ENCODE measurements around the gene BUD23.

Gene BUD23

GRCh38 chr7:73685311-73685710, 1.9 kb downstream of the BUD23 start:
- no peak for TF ChIP-seq CTCF (IDR thresholded peaks at IDR 0.05; ENCODE audit: insufficient read depth, low read depth, low read length, missing control alignments)
- H3K4me3 ChIP-seq (ENCODE audit: low read depth, low read length) = no peak overlapping the region
- no peak for DNase-seq (ENCODE audit: low read depth)

GRCh38 chr7:73688288-73688687, 4.9 kb downstream of the BUD23 start:
- no peak overlapping the region for H3K4me3 ChIP-seq (ENCODE audit: low read depth, low read length)
- no peak for TF ChIP-seq CTCF (IDR thresholded peaks at IDR 0.05; ENCODE audit: insufficient read depth, low read depth, low read length, missing control alignments)
- no peak for DNase-seq (ENCODE audit: low read depth)

DNA sequence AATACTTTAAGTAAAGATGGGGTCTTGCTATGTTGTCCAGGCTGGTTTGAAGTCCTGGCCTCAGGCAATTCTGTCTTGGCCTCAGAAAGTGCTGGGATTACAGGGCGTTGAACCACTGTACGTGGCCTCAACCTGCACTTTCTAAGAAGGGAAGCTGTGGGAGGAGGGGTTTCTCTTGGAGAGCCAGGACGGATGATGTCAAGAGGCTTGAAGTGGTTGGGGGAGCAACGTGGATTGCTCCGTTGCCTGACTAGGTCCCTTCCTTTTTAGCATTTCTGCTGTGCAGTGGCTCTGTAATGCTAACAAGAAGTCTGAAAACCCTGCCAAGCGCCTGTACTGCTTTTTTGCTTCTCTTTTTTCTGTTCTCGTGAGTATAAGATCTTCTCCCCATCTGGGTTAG, 7.2 kb downstream of the BUD23 start:
- no peak overlapping the region for H3K4me3 ChIP-seq (ENCODE audit: low read depth, low read length)
- no peak for TF ChIP-seq CTCF (IDR thresholded peaks at IDR 0.05; ENCODE audit: insufficient read depth, low read depth, low read length, missing control alignments)
- no peak for DNase-seq (ENCODE audit: low read depth)

DNA sequence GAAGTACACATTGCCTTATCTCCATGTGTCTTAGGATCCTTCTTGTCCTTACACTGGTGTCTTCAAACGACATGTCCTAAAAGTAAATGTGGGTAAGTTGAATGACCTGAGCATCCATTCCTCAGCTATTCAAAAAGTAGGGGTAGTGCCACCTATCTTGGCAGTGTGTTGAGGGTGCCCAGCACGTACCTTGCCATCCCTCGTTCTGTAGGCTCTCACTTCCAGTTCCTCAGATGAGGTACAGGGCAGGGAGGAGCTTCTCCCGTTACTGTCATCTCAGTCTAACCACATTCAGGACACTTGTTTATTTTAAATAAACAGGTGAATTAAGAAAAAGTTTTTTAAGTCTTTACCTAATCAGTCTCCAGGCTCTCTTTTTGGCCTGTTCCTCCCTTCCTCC, 13.0 kb downstream of the BUD23 start:
- DNase-seq (ENCODE audit: low read depth) = no peak
- H3K4me3 ChIP-seq (ENCODE audit: low read depth, low read length) = no peak overlapping the region
- no peak for TF ChIP-seq CTCF (IDR thresholded peaks at IDR 0.05; ENCODE audit: insufficient read depth, low read depth, low read length, missing control alignments)

DNA sequence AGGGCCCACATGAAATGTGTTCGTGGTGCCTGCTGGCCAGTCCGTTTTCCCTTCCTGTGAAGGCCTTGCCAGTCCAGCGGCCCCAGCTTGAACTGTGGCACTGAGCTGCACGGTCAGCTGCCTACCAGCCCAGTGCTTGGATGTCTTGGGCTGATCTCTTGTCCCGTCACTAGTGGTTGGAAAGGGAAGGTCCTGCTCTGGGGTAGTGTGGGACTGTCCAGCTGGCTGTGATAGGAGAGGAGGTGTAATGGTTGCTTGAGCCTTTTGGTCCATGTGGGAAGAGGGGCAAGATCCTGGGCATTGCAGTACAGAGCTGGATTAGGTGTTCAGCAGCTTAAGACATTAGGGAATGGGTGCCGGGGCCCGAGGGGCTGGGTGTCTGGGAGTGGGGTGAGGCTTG, 15.0 kb downstream of the BUD23 start:
- TF ChIP-seq CTCF (IDR thresholded peaks at IDR 0.05; ENCODE audit: insufficient read depth, low read depth, low read length, missing control alignments) = no peak
- no peak overlapping the region for H3K4me3 ChIP-seq (ENCODE audit: low read depth, low read length)
- no peak for DNase-seq (ENCODE audit: low read depth)

GRCh38 chr7:73699370-73700068, 16.1 kb downstream of the BUD23 start:
- no peak for DNase-seq (ENCODE audit: low read depth)
- no peak for TF ChIP-seq CTCF (IDR thresholded peaks at IDR 0.05; ENCODE audit: insufficient read depth, low read depth, low read length, missing control alignments)
- H3K4me3 ChIP-seq (ENCODE audit: low read depth, low read length) = no peak overlapping the region

- no peak for DNase-seq (ENCODE audit: low read depth)
- no peak for TF ChIP-seq CTCF (IDR thresholded peaks at IDR 0.05; ENCODE audit: insufficient read depth, low read depth, low read length, missing control alignments)
- H3K4me3 ChIP-seq (ENCODE audit: low read depth, low read length) = no peak overlapping the region
Observed at GRCh38 chr7:73700069-73700423, 16.6 kb downstream of the BUD23 start.

Data from GM12865 (cell line).